H1 (cell line): ENCODE measurements around the gene MOCS1. TPM values are rescaled to one million over a fixed set of nuclear protein-coding genes. Genes with fewer than 3 reads are reported as not detected.

ENCODE experiments used
- CTCF ChIA-PET: fragments of 300-600 bp; sonication (Branson Sonifier 250); formaldehyde crosslinking; loops from one replicate; lab custom pipeline; 2021; ENCODE audit not compliant: partially characterized antibody; lab: Charles Lee
- POLR2A ChIA-PET: fragments of 300-600 bp; sonication (Branson Sonifier 250); formaldehyde crosslinking; loops from one replicate; lab custom pipeline; 2021; ENCODE audit warnings: inconsistent platforms; ENCODE audit not compliant: partially characterized antibody; lab: Charles Lee
- DNase-seq, 2 experiments: peaks; one replicate each; pipeline versions ENCODE4 v3.0.0 to v3.0.0-alpha.2; 2010 to 2022; ENCODE audit warnings: low spot score in 2 of 2, low read depth in 1 of 2, mixed read lengths in 1 of 2
- FAIRE-seq: peaks from 2 replicates; lab custom pipeline; 2011; peaks lifted over from hg19 to GRCh38; lab: Jason Lieb, UNC
- H2AFZ ChIP-seq: 2 replicates; pipeline ENCODE4 v1.8.1; 2012; ENCODE audit warnings: low read length, inconsistent platforms
- H2AK5ac ChIP-seq: 2 replicates; pipeline ENCODE4 v1.6.1; 2013; ENCODE audit warnings: low read depth, low read length
- H2BK120ac ChIP-seq: replicated peaks from 2 replicates; pipeline ENCODE3; 2013; ENCODE audit warnings: low read depth, low read length, inconsistent platforms
- H2BK12ac ChIP-seq: 2 replicates; pipeline ENCODE4 v1.6.1; 2013; ENCODE audit warnings: low read depth, low read length
- H2BK15ac ChIP-seq: 2 replicates; pipeline ENCODE4 v1.6.1; 2013; ENCODE audit warnings: low read length
- H2BK20ac ChIP-seq: 2 replicates; pipeline ENCODE4 v1.6.1; 2013; ENCODE audit warnings: low read length
- H2BK5ac ChIP-seq: 2 replicates; pipeline ENCODE4 v1.6.1; 2013; ENCODE audit warnings: low read depth, low read length
- H3K14ac ChIP-seq: 2 replicates; pipeline ENCODE4 v1.6.1; 2013; ENCODE audit warnings: inconsistent platforms; ENCODE audit not compliant: insufficient read length
- H3K18ac ChIP-seq: 2 replicates; pipeline ENCODE4 v1.6.1; 2013; ENCODE audit warnings: low read length; ENCODE audit errors: extremely low read depth
- H3K23ac ChIP-seq: 2 replicates; pipeline ENCODE4 v1.6.1; 2013; ENCODE audit warnings: inconsistent platforms; ENCODE audit not compliant: insufficient read length
- H3K23me2 ChIP-seq: 2 replicates; pipeline ENCODE4 v1.6.1; 2013; ENCODE audit warnings: low read depth, low read length
- H3K27ac ChIP-seq: 2 replicates; pipeline ENCODE4 v1.6.1; 2011; ENCODE audit warnings: low read depth, low read length, inconsistent platforms
- H3K27me3 ChIP-seq, 4 experiments: replicated peaks in 1 of 4; 1 replicate in 1 of 4; 2 replicates in 3 of 4; pipeline versions ENCODE4 v1.6.1 to v1.8.1; 2011 to 2013; ENCODE audit warnings: low read length in 3 of 4, mild to moderate bottlenecking in 3 of 4, inconsistent platforms in 2 of 4, mixed read lengths in 2 of 4, moderate library complexity in 1 of 4; ENCODE audit not compliant: control insufficient read depth in 3 of 4, insufficient read depth in 3 of 4; ENCODE audit errors: extremely low read depth in 1 of 4
- H3K36me3 ChIP-seq, 4 experiments: 2 replicates each; pipeline versions ENCODE4 v1.6.1 to v1.8.1; 2011 to 2013; ENCODE audit warnings: mild to moderate bottlenecking in 4 of 4, low read length in 3 of 4, moderate library complexity in 2 of 4, control low read depth in 1 of 4, inconsistent platforms in 1 of 4; ENCODE audit not compliant: insufficient read depth in 4 of 4, control insufficient read depth in 2 of 4
- H3K4ac ChIP-seq: replicated peaks from 2 replicates; pipeline ENCODE3; 2013; ENCODE audit warnings: low read length, low read depth, mixed read lengths, inconsistent platforms; ENCODE audit not compliant: insufficient read length
- H3K4me1 ChIP-seq, 4 experiments: replicated peaks in 1 of 4; 1 replicate in 1 of 4; 2 replicates in 3 of 4; pipeline versions ENCODE4 v1.6.1 to v1.8.1; 2011 to 2013; ENCODE audit warnings: low read length in 3 of 4, inconsistent platforms in 2 of 4, mixed read lengths in 1 of 4; ENCODE audit not compliant: insufficient read depth in 4 of 4, control insufficient read depth in 3 of 4
- H3K4me2 ChIP-seq, 2 experiments: 2 replicates each; pipeline versions ENCODE4 v1.6.1 to v1.8.1; 2011 to 2013; ENCODE audit warnings: low read depth in 2 of 2, low read length in 2 of 2, control low read depth in 1 of 2, inconsistent platforms in 1 of 2, mild to moderate bottlenecking in 1 of 2; ENCODE audit not compliant: insufficient read depth in 1 of 2
- H3K4me3 ChIP-seq, 4 experiments: fragments of 200-600, 300-600 bp in 1 of 4; sonication (generic), shearing (Covaris generic), sonication (Bioruptor Twin) in 1 of 4; 2 replicates each; pipeline versions ENCODE4 v1.5.1 to v1.8.1; 2011 to 2016; ENCODE audit warnings: low read length in 4 of 4, low read depth in 3 of 4, control low read depth in 2 of 4, inconsistent platforms in 2 of 4, mild to moderate bottlenecking in 2 of 4, mixed read lengths in 1 of 4, moderate library complexity in 1 of 4; ENCODE audit not compliant: insufficient read depth in 2 of 4; ENCODE audit errors: extremely low read depth in 1 of 4
- H3K56ac ChIP-seq: replicated peaks from 2 replicates; pipeline ENCODE3; 2013; ENCODE audit warnings: low read depth, mild to moderate bottlenecking, mixed read lengths, low read length, inconsistent platforms; ENCODE audit not compliant: insufficient read length
- H3K79me1 ChIP-seq: 2 replicates; pipeline ENCODE4 v1.6.1; 2013; ENCODE audit warnings: low read depth, low read length, control low read depth
- H3K79me2 ChIP-seq, 2 experiments: 2 replicates each; pipeline versions ENCODE4 v1.6.1 to v1.8.1; 2012 to 2013; ENCODE audit warnings: low read length in 2 of 2, mild to moderate bottlenecking in 2 of 2, inconsistent platforms in 1 of 2; ENCODE audit not compliant: insufficient read depth in 2 of 2, control insufficient read depth in 1 of 2
- H3K9ac ChIP-seq, 4 experiments: replicated peaks in 1 of 4; 1 replicate in 1 of 4; 2 replicates in 3 of 4; pipeline versions ENCODE4 v1.6.1 to v1.8.1; 2011 to 2013; ENCODE audit warnings: low read depth in 3 of 4, low read length in 3 of 4, control low read depth in 2 of 4, mild to moderate bottlenecking in 2 of 4, moderate library complexity in 2 of 4, inconsistent platforms in 1 of 4; ENCODE audit errors: extremely low read depth in 1 of 4
- H3K9me3 ChIP-seq, 2 experiments: 2 replicates each; pipeline versions ENCODE4 v1.6.1 to v1.8.1; 2012 to 2013; ENCODE audit warnings: mild to moderate bottlenecking in 2 of 2, moderate library complexity in 2 of 2, control low read depth in 1 of 2, inconsistent platforms in 1 of 2, low read depth in 1 of 2, low read length in 1 of 2, mixed read lengths in 1 of 2; ENCODE audit not compliant: insufficient read depth in 2 of 2
- H4K20me1 ChIP-seq, 2 experiments: replicated peaks in 1 of 2; 2 replicates each; pipeline versions ENCODE3 to v1.8.1; 2011 to 2013; ENCODE audit warnings: inconsistent platforms in 2 of 2, low read length in 2 of 2, mild to moderate bottlenecking in 1 of 2; ENCODE audit not compliant: insufficient read depth in 2 of 2, control insufficient read depth in 1 of 2
- H4K5ac ChIP-seq: 2 replicates; pipeline ENCODE4 v1.6.1; 2013; ENCODE audit warnings: low read length, low read depth, mixed read lengths, inconsistent platforms; ENCODE audit not compliant: insufficient read length
- H4K8ac ChIP-seq: 2 replicates; pipeline ENCODE4 v1.8.0; 2013; ENCODE audit warnings: mild to moderate bottlenecking, moderate library complexity, low read length, inconsistent platforms; ENCODE audit not compliant: insufficient read depth; ENCODE audit errors: extremely low read depth
- H4K91ac ChIP-seq: replicated peaks from 2 replicates; pipeline ENCODE3; 2013; ENCODE audit warnings: low read length, mixed read lengths, inconsistent platforms; ENCODE audit not compliant: insufficient read length
- HDAC2 ChIP-seq, 2 experiments: fragments of 300-600 bp in 1 of 2; sonication (generic) in 1 of 2; IDR thresholded peaks; 2 replicates each; pipeline ENCODE4 v1.6.1; 2011 to 2012; ENCODE audit warnings: low read depth in 2 of 2, low read length in 2 of 2, mild to moderate bottlenecking in 2 of 2, moderate library complexity in 2 of 2, borderline replicate concordance in 1 of 2, inconsistent platforms in 1 of 2
- polyA plus RNA-seq, 7 experiments: library from polyadenylated mRNA; depleted of rRNA in 3 of 7; stranded (reverse) in 5 of 7; unstranded in 2 of 7; fragments of >200 nt in 5 of 7; fragments of 200-250 nt in 2 of 7; gene quantifications; 1 replicate in 5 of 7; 2 replicates in 1 of 7; 4 replicates in 1 of 7; pipeline versions ENCODE4 v1.2.1 to v1.2.3, GENCODE V29; 2011 to 2013; ENCODE audit warnings: missing spikeins in 2 of 7, mixed read lengths in 2 of 7
- total RNA-seq: library from RNA; stranded (reverse); fragmentation: NEBNext Ultra II Directional; extraction: Animal tissue kit (Norgen Biotek cat#: 25700); gene quantifications from 2 replicates; pipeline ENCODE4 v1.2.1, GENCODE V29; 2021
- TF ChIP-seq, protein P1 (sequence below): IDR thresholded peaks from 2 replicates; pipeline ENCODE4 v1.6.1; 2012; ENCODE audit warnings: inconsistent platforms

The MOCS1 gene
- total and polyA plus RNA-seq, 2 of the 8 experiments (the other 6 are each of a cell fraction or from before 2014, with no cell fraction given) = 13.4 to 19.7 TPM

DNA sequence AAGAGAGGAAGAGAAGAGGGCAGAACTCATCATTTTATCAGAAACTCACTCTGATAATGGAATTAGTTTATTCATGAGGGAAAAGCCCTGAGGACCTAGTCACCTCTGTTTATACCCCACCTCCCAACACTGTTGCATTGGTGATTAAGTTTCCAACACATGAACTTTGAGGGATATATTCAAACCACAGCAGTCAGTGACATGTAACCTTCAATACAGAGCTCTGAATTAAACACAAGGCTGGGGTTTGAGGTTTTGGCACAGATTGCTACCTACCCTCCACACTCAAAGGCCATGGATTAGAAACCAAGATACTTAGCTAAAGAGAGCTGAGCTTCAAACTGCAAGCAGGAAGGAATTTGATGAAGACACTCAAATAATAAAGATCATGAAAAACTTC lies 48.5 kb upstream of the MOCS1 start:
- no peaks in the 10 kb centered on the region for H3K79me2 ChIP-seq
- no peak overlapping the region for H4K5ac ChIP-seq
- no peaks in the 10 kb centered on the region for H3K9me3 ChIP-seq
- no peak overlapping the region for H2AK5ac ChIP-seq
- TF ChIP-seq, protein P1, sequence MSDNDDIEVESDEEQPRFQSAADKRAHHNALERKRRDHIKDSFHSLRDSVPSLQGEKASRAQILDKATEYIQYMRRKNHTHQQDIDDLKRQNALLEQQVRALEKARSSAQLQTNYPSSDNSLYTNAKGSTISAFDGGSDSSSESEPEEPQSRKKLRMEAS = no peak
- TF ChIP-seq HDAC2 (IDR thresholded peaks at IDR 0.05; ENCODE audit: borderline replicate concordance in 1 of 2, low read depth in 2 of 2, low read length in 2 of 2) = no peak
- peaks cover 0 to 6% (median 2%) of the 10 kb centered on the region in 4 experiments; a peak in 2 of 7 replicates for H3K4me1 ChIP-seq
- no peak overlapping the region for H3K14ac ChIP-seq
- H2BK20ac ChIP-seq = no peak overlapping the region
- H3K56ac ChIP-seq = no peak overlapping the region
- H3K4ac ChIP-seq = no peak overlapping the region
- DNase-seq = no peak
- H4K20me1 ChIP-seq = no peaks in the 10 kb centered on the region
- ChIA-PET POLR2A (no interaction called here), CTCF (interaction anchor here (1.1 to 4.1 kb wide), 9 partner anchors 23 to 822 kb away, joined by 3 to 19 read pairs (median 6); no protein-coding TSS in a partner anchor)
- no peak overlapping the region for H2BK12ac ChIP-seq
- H2AFZ ChIP-seq = no peak overlapping the region
- no peak overlapping the region for H4K8ac ChIP-seq
- FAIRE-seq = no peak
- H2BK120ac ChIP-seq = no peak overlapping the region
- H3K9ac ChIP-seq = no peak overlapping the region
- H4K91ac ChIP-seq = no peak overlapping the region
- no peaks in the 10 kb centered on the region for H3K23me2 ChIP-seq
- H3K23ac ChIP-seq = no peak overlapping the region
- H3K27ac ChIP-seq = no peak overlapping the region
- H3K4me3 ChIP-seq = no peak overlapping the region
- no peaks in the 10 kb centered on the region for H3K27me3 ChIP-seq
- H3K18ac ChIP-seq = no peak overlapping the region
- no peak overlapping the region for H2BK15ac ChIP-seq
- H2BK5ac ChIP-seq = no peak overlapping the region
- H3K79me1 ChIP-seq = no peaks in the 10 kb centered on the region
- no peaks in the 10 kb centered on the region for H3K36me3 ChIP-seq
- H3K4me2 ChIP-seq = no peak overlapping the region
